Urinary bladder (tissue), 4 donors: ENCODE measurements around the gene SPNS3. TPM values are rescaled to one million over a fixed set of nuclear protein-coding genes. Genes with fewer than 3 reads are reported as not detected.

Experiments used
- DNase-seq: peaks from one replicate; pipeline ENCODE4 v3.0.0-alpha.2; 2015; ENCODE audit errors: extremely low spot score
- H3K27ac ChIP-seq: one replicate; pipeline ENCODE4 v1.5.1; 2013; ENCODE audit warnings: low read depth, mild to moderate bottlenecking, moderate library complexity
- H3K36me3 ChIP-seq: one replicate; pipeline ENCODE4 v1.6.1; 2013; ENCODE audit warnings: mild to moderate bottlenecking, moderate library complexity; ENCODE audit not compliant: insufficient read depth
- H3K4me1 ChIP-seq: one replicate; pipeline ENCODE4 v1.6.1; 2013; ENCODE audit warnings: mild to moderate bottlenecking, moderate library complexity; ENCODE audit not compliant: insufficient read depth
- H3K4me3 ChIP-seq: one replicate; pipeline ENCODE4 v1.5.1; 2013; ENCODE audit warnings: low read depth, low read length
- WGBS: extraction: QIAGEN DNeasy Blood & Tissue Kit; methylation state at CpG from one replicate; pipeline ENCODE4 v1.1.7; 2013; 5-methylcytosine and 5-hydroxymethylcytosine counted together
- polyA plus RNA-seq: library from polyadenylated mRNA; stranded (reverse); fragments of 200-250 nt; gene quantifications from one replicate; pipeline ENCODE4 v1.2.3, GENCODE V29; 2013
- total RNA-seq: library from RNA; depleted of rRNA; stranded (reverse); fragments of >200 nt; gene quantifications from one replicate; pipeline ENCODE4 v1.2.3, GENCODE V29; 2014
- donor health status: healthy with polysubstance abuse.
- donor health status: healthy.

SPNS3 gene, protein sequence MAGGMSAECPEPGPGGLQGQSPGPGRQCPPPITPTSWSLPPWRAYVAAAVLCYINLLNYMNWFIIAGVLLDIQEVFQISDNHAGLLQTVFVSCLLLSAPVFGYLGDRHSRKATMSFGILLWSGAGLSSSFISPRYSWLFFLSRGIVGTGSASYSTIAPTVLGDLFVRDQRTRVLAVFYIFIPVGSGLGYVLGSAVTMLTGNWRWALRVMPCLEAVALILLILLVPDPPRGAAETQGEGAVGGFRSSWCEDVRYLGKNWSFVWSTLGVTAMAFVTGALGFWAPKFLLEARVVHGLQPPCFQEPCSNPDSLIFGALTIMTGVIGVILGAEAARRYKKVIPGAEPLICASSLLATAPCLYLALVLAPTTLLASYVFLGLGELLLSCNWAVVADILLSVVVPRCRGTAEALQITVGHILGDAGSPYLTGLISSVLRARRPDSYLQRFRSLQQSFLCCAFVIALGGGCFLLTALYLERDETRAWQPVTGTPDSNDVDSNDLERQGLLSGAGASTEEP
- total RNA-seq (0.16 TPM), polyA plus RNA-seq (0.46 TPM)

DNA sequence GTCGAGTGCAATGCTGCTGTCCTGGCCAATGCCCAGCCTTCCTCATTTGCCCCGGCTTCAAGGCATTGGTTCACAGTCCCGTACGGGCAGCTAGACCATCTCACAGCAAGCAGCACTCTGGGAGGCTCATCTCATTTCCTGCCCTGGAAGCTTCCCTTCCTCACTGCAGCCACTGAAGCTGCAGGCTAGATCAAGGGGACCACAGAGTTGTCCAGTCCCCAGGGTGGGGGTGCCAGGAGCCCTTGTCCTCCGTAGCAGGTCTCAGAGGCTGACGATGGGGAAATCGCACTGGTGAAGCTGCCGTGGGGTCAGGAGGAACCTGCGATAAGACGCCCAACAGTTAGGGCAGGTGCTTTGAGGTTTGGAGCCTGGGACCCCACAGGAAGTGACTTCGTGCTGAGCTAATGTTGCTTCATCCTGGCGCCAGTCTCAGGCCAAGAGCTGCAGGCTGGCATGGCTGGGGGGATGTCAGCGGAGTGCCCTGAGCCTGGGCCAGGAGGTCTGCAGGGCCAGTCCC lies at the start of gene SPNS3:
Gene SPNS3, plus strand, starts transcription at position 426 of the 517 bp plus-strand sequence. Its CDS starts 28 bp downstream, at position 454.
- Histone ChIP-seq H3K4me3 (no peak within 1 kb of the TSS), H3K27ac (no peak within 1 kb of the TSS), H3K4me1 (no peaks in the 10 kb centered on the region), H3K36me3 (no peaks in the 10 kb centered on the region)
- DNase-seq: no peak
- WGBS: 61% methylated on average over 13 of the region's 13 CpGs

DNA sequence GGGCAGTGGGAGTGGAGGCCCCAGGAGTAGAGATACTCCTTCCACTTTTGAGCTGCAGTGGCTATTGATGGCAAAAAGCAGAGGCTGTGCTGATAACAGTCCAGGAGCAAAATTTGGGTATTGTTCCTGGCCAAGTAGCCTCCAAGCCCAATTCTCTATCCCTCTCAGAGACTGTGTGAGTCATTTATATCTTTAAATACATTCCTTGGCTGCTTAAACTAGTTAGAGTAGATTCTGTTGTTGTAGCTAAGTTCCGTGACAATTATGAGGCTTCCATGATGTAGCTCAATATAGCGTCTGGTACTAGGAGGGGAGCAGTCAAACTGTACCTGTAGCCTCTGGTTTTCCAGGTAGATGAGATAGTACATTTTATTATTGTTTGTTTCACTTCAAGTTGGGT lies 47.3 kb upstream of the SPNS3 start:
- Histone ChIP-seq H3K27ac (no peak overlapping the region), H3K4me3 (no peak overlapping the region), H3K4me1 (no peaks in the 10 kb centered on the region), H3K36me3 (no peaks in the 10 kb centered on the region)
- WGBS: 27% methylated on average over 2 of the region's 2 CpGs
- no peak for DNase-seq

- WGBS: 87% methylated on average over 5 of the region's 5 CpGs
- no peak for DNase-seq
- H3K36me3 ChIP-seq: no peaks in the 10 kb centered on the region
- H3K4me1 ChIP-seq: no peaks in the 10 kb centered on the region
- no peak overlapping the region for H3K27ac ChIP-seq
- H3K4me3 ChIP-seq: no peak overlapping the region
These were observed 46.6 kb upstream of the SPNS3 start for GRCh38 chr17:4387137-4387536.

DNA sequence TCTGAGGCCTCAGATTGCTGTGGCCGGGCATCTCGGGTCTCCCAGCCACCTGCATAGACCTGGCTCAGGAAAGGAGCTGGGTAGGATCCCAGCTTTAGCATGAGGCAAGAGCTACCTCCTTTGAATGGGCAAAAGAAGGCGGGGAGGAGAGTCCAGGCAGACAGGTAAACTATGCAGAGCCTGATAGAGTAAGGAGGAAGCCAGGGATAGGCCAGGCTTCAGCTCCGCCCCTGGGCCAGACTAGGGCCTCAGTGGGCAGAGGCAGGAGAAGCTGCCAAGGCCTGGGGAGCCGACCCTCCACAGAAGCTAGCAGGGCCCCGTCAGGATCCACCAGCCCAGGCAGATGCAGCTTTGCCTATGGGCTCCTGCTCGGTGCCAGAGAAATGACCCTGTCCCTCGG lies 44.7 kb upstream of the SPNS3 start:
- WGBS: 79% methylated on average over 8 of the region's 8 CpGs
- Histone ChIP-seq H3K36me3 (no peaks in the 10 kb centered on the region), H3K27ac (no peak overlapping the region), H3K4me3 (no peak overlapping the region), H3K4me1 (no peaks in the 10 kb centered on the region)
- no peak for DNase-seq

- no peak for DNase-seq
These were observed 39.9 kb upstream of the SPNS3 start for GRCh38 chr17:4393806-4394205.

GRCh38 chr17:4394208-4395110 lies 39.3 kb upstream of the SPNS3 start:
- 91% methylated on average over 5 of the region's 5 CpGs for WGBS
- Histone ChIP-seq H3K36me3 (no peaks in the 10 kb centered on the region), H3K4me3 (no peak overlapping the region), H3K27ac (no peak overlapping the region), H3K4me1 (no peaks in the 10 kb centered on the region)
- no peak for DNase-seq

More at GRCh38 chr17:4393806-4394205, 39.9 kb upstream of the SPNS3 start:
- Histone ChIP-seq H3K4me1 (no peaks in the 10 kb centered on the region), H3K36me3 (no peaks in the 10 kb centered on the region), H3K27ac (no peak overlapping the region), H3K4me3 (no peak overlapping the region)
- WGBS: 59% methylated on average over 7 of the region's 7 CpGs

- 90% methylated on average over 3 of the region's 3 CpGs for WGBS
- no peaks in the 10 kb centered on the region for H3K36me3 ChIP-seq
- DNase-seq: no peak
These were observed 38.6 kb upstream of the SPNS3 start for GRCh38 chr17:4395111-4395478.

GRCh38 chr17:4397840-4398239 lies 35.9 kb upstream of the SPNS3 start:
- H3K36me3 ChIP-seq: no peaks in the 10 kb centered on the region
- WGBS: 92% methylated on average over 6 of the region's 6 CpGs
- no peaks in the 10 kb centered on the region for H3K4me1 ChIP-seq
- H3K4me3 ChIP-seq: no peak overlapping the region
- DNase-seq: no peak
- H3K27ac ChIP-seq: no peak overlapping the region

More at GRCh38 chr17:4395111-4395478, 38.6 kb upstream of the SPNS3 start:
- Histone ChIP-seq H3K27ac (no peak overlapping the region), H3K4me1 (no peaks in the 10 kb centered on the region), H3K4me3 (no peak overlapping the region)

DNA sequence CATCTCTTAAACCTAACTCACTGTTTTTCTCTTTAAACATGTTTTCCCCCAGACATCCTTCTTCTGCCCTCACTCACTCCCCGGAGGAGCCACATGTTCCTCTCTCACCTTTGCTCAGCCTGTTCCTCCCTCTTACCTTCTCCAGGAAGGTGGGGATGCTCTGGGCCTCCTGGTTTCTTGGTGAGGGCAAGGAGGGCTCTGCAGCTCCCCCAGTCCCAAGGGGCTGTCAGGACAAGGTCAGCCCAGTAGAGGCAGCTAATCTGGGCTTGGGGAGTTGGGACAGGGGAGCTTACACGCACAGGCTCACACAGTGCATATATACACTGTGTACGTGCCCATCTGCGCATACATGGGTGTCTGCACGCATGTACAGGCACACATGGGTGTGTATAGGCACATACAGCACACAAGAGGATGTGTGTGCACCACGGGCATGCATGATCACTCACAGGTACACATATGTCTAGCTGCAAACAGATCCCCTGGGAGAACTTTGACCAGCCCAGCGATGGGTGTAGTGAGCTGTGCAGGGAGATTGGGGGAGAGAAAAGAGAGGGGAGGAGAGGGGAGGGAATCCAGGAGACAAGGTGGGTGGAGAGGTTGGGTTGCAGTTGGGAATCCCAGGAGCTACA lies 28.6 kb upstream of the SPNS3 start:
- no peak overlapping the region for H3K4me3 ChIP-seq
- H3K4me1 ChIP-seq: no peaks in the 10 kb centered on the region
- no peak for DNase-seq
- WGBS: 83% methylated on average over 7 of the region's 7 CpGs
- H3K36me3 ChIP-seq: no peaks in the 10 kb centered on the region
- no peak overlapping the region for H3K27ac ChIP-seq

DNA sequence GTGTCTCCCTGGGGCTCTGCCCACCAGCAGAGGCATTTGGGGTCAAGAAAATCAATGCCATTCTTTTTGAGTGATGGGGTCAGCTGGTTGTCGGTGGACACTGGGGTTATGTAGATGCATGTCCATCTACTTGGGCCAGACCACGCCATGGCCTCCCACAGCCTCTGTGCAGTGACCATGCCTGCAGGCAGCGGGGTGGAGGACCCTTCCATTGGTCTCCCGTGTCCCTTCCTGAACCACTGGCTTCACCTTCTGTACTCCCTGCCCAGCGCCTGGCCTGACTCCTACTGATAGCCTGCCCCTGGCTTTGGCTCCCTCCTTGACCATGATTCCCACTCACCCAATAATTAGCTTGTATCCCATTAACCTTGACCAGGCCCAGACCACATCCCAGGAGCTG lies 28.0 kb upstream of the SPNS3 start:
- Histone ChIP-seq H3K27ac (no peak overlapping the region), H3K4me1 (no peaks in the 10 kb centered on the region), H3K4me3 (no peak overlapping the region), H3K36me3 (no peaks in the 10 kb centered on the region)
- WGBS: 94% methylated on average over 5 of the region's 5 CpGs
- no peak for DNase-seq

- Histone ChIP-seq H3K4me1 (no peaks in the 10 kb centered on the region), H3K36me3 (no peaks in the 10 kb centered on the region), H3K27ac (no peak overlapping the region), H3K4me3 (no peak overlapping the region)
- no peak for DNase-seq
- 96% methylated on average over 10 of the region's 10 CpGs for WGBS
These were observed 27.4 kb upstream of the SPNS3 start for GRCh38 chr17:4406386-4406785.

GRCh38 chr17:4407216-4407615 lies 26.5 kb upstream of the SPNS3 start:
- no peaks in the 10 kb centered on the region for H3K4me1 ChIP-seq
- 84% methylated on average over 7 of the region's 7 CpGs for WGBS
- DNase-seq: no peak

DNA sequence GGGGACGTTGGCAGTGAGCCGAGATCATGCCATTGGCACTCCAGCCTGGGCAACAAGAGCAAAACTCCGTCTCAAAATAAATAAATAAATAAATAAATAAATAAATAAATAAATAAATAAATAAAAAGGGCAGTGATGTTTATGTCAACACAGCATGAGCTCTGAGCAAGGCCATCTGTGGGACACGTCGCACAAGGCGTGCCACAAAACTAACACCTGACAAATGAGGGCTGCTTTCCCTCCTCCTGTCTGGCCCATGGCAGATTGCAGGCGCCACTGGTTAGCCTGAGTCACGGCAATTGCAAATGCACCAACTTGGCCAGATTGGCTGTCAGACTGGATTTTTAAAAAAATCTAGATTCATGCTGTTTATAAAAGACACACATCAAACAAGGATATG lies 25.9 kb upstream of the SPNS3 start:
- Histone ChIP-seq H3K27ac (no peak overlapping the region), H3K36me3 (no peaks in the 10 kb centered on the region), H3K4me3 (no peak overlapping the region), H3K4me1 (no peaks in the 10 kb centered on the region)
- DNase-seq: no peak
- 79% methylated on average over 8 of the region's 8 CpGs for WGBS

More at GRCh38 chr17:4407216-4407615, 26.5 kb upstream of the SPNS3 start:
- Histone ChIP-seq H3K27ac (no peak overlapping the region), H3K4me3 (no peak overlapping the region), H3K36me3 (no peaks in the 10 kb centered on the region)
